ENCODE data around the gene STAU1.
"Not testable (repeated sequence)": the region's sequence is repeated elsewhere in the genome, so short reads cannot be mapped to it uniquely, and the experiment has no call there.

The STAU1 gene

DNA sequence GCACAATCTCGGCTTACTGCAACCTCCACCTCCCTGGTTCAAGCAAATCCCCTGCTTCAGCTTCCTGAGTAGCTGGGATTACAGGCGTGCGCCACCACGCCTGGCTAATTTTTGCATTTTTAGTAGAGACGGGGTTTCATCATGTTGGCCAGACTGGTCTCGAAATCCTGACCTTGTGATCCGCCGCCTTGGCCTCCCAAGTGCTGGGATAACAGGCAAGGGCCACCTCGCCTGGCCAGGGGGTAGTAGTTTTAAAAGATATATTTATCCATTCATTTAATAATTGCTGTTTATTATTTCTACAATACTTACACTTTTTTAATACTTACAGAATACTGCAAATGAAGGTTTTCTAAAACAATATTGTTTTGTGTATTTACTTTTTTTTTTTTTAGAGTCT lies 15.6 kb upstream of the STAU1 start:
- no peak for DNase-seq (ENCODE audit: low read depth, low spot score)

GRCh38 chr20:49203011-49203410 lies 14.9 kb upstream of the STAU1 start:
- no peak for DNase-seq (ENCODE audit: low read depth, low spot score)

DNA sequence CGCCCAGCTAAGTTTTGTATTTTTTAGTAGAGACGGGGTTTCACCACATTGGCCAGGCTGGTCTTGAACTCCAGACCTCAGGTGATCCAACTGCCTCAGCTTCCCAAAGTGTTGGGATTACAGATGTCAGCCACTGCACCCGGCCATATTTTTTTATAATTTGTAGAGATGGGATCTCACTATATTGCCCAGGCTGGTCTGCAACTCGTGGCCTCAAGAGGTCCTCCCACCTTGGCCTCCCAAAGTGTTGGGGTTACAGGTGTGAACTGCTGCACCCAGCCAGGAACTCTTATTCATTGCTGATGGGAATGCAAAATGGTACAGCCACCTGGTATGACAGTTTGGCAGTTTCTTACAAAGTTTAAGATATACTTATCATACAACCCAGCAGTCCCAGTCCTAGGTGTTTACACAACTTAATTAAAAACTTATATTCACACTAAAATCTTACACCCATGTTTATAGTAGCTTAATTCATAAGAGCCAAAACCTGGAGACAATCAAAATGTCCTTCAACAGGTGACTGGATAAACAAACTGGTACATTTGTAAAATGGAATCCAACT lies 11.7 kb upstream of the STAU1 start:
- DNase-seq (ENCODE audit: low read depth, low spot score), result no peak

DNA sequence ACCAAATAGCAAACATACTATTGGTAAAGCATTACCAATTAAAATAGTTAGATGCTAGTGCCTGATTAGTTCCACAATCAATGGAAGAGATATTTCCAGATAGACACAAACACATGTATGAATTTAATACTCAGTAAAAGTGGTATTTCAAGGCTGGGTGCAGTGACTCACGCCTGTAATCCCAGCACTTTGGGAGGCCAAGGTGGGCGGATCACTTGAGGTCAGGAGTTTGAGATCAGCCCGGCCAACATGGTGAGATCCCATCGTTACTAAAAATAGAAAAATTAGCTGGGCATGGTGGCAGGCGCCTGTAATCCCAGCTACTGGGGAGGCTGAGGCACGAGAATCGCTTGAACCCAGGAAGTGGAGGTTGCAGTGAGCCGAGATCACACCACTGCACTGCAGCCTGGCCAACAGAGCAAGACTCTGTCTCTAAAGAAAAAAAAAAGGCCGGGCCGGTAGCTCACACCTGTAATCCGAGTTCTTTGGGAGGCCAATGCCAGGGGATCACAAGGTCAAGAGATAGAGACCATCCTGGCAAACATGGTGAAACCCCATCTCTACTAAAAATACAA lies 4.9 kb upstream of the STAU1 start:
- DNase-seq (ENCODE audit: low read depth, low spot score), result not testable (repeated sequence)

DNA sequence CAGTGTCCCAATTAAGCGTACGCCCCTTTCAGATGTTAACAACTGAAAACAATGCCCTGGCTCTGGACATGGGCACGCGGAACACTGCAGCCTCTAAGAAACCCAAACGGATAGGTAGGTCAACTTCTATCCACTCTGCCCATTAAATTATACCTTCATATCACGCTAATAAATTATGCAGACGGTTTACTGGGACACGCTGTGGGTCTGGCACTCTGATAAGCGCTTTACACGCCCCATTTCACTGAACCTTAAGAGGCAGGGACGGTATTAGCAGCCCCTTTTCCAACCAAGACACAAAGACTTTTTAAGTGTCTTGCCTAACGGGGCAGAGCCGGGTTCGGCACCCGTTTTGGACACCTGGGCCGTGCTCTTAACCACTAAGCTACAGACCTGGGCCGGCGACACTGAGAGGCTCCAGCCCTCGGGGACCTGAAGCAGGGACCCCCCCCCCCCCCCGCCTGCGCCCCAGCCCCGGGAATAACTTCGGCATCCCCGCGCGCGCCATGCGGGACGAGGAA lies 744 bp downstream of the STAU1 start:
- DNase-seq (ENCODE audit: low read depth, low spot score), result no peak

DNA sequence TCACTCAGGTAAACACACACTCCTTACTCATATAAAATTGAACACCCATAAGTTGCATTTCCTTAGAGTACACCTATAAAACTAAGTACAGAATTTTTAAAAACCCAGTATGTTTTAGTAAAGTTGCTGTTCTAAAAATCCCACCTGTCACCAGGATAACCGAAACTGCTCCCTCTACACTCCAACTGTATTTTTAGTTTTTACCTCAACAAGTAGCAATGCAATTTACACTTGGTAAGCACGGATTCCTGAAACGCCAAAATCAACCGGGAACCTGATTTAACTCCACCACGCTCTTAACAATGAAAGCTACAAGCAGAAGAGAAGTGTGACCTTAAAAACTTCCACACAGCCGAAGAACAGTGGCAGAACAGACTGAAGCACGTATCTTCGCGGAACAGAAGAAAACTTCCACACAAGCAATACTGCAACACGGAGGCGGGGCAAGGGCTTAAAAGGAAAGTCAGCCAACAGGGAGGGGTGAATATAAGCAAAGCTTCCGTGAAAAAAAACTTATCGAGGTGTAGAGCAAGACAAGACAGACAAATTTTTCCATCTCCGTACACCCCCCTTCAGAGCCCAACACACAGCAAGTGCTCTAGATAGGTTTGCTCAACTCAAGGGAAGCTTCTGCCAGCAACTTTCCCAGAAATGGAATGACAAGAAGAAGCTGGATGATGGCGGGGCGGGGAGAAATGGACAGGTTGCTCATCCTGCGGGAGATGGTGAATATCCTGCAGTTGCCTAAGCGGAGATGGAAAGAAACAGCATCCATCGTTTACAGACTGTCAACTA lies 1.4 kb downstream of the STAU1 start:
- no peak for DNase-seq (ENCODE audit: low read depth, low spot score)

DNA sequence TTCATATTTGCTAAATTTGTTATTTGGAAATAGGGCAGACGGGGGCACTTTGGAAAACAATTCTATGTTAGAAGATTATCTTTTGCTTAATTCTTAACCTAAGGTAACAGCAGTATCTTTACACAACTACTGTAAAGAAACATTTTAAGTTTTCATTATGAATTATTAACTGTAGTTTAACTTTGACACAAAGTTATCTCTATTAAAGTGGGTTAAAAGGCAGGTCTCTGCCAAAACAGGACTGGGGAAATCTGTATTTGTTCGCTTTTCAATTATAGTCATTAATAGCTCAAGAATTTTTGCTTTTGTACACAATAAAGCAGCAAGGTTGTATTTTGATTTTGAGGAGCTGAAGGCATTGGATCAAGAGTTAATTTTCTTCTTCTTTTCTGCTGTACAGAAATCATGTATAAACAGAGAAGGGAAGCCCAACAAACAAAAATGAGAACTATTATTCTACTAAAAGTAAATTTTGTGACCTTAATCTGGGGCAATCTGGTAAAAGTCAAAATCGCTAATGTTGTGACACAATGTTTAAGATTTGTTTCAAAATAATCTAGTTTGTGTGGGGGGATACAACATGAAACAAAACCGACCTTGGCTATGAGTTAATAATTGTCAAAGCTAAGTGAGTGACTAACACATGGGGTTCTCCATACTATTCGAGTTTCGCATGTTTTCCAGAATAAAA lies 2.9 kb downstream of the STAU1 start:
- no peak for DNase-seq (ENCODE audit: low read depth, low spot score)

DNA sequence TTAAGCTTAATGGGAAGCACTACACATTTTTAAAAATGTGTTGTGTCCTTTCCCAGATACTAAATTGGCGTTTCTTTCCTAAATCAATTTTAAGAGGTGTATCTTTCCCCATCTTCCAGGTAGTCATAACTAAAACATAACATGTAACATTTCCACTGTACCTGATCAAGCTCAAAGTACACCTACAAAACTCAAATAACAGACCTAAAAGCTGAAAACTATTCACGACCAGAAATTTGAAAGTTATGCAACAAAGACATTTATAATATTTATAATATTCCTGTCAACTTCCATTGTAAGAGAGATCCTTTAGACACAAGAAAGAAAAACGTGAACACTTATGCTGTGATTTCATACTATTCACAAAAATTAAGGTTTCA lies 3.5 kb downstream of the STAU1 start:
- DNase-seq (ENCODE audit: low read depth, low spot score), result no peak

GRCh38 chr20:49184084-49184501 lies 4.0 kb downstream of the STAU1 start:
- DNase-seq (ENCODE audit: low read depth, low spot score), result not testable (repeated sequence)

DNA sequence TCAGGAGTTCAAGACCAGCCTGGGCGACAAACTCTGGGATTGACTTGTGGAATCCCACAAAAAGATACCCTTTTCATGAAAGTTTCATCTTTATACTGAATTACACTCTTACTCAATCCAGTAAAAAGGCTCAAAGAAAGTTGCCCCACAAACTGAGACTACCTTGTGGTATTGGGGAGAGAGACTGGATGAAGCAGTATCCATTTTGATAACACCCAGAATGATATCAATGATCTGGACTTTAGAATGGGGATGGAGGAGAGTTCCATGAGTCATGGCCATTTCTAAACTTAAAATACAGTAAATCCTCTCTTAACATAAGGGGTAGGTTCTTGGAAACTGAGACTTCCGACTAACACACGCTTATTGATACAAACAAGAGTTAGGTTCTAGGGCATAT lies 4.7 kb downstream of the STAU1 start:
- DNase-seq (ENCODE audit: low read depth, low spot score), result no peak

DNA sequence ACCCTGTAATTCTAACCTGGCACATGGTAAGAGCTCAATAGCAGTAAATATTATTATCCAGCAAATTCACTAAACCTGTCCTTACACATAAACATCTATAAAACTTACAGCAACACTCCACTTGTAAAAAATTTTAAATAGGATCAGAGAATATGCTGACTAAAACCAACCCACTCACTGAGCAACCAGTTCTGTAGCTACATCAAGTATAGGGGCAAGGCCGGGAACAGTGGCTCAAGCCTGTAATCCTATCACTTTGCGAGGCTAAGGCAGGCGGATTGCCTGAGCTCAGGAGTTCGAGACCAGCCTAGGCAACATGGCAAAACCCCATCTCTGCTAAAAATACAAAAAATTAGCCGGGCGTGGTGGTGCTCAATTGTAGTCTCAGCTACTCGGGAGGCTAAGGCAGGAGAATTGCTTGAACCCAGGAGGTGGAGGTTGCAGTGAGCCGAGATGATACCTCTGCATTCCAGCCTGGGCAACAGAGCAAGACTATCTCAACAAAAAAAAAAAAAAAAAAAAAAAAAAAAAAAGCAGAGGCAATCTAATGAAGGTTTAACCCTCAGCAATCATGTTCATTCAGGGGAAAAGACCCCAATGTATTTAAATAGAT lies 6.8 kb downstream of the STAU1 start:
- no peak for DNase-seq (ENCODE audit: low read depth, low spot score)

DNA sequence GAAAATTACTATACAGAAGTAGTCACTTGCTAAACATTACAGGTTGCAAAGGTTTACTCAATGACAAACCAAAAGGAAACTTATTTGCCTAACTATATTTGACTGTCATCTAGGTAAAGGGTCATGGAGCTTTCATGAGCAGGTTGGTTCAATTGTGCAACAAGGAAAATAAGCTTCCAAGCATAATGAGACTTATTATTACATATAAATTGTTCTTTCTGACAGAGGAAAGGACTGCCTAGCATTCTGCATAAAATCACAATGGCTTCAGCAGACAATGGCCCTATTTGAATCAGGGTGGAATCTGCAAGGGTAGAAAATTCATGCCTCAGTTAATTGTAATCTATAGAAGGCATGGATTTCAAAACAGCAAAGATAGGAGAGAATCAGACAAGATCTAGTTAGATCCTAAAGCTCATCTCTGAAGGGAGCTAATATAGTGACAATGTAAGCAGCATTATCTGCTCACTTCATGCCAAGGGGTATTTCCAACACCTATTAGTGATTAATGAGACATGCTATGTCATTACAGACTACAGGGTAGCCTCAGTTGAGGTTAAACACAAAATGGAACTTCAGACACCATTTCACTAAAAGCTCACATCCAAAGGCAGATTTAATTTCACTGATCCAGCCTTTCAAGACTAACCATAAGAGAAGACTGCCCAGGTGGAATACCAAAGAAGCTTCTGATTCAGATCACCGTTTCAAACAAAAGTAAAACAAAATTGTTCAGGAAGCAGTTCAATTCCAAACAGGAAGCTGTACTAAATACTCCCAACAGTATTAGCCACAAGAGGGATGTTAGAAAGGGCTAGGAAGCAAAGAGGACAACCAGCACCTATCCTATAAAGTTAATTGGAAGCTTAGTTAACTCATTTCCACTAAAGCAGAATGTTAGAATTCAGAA lies 8.5 kb downstream of the STAU1 start:
- no peak for DNase-seq (ENCODE audit: low read depth, low spot score)

GRCh38 chr20:49174183-49174582 lies 14.0 kb downstream of the STAU1 start:
- no peak for DNase-seq (ENCODE audit: low read depth, low spot score)

DNA sequence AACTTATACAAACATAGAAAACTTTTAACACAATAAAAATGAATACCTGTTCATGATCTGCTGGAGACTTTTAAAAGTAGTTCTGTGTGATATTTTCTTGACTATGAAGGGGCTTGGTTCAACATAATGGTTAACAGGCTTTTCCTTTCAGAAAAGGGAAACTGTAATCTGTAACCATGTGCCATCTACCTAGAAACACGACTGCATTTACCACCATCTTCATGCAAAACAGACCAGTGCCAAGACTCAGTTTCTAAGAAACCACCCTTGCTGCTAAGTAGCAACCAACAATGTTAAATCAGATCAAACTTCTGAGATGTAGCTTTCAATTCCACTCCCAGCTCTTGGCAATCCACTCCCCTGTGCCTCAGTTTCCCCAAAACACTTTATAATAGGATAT lies 15.7 kb downstream of the STAU1 start:
- no peak for DNase-seq (ENCODE audit: low read depth, low spot score)

GRCh38 chr20:49171909-49172308 lies 16.2 kb downstream of the STAU1 start:
- no peak for DNase-seq (ENCODE audit: low read depth, low spot score)

GRCh38 chr20:49170714-49171113 lies 17.4 kb downstream of the STAU1 start:
- no peak for DNase-seq (ENCODE audit: low read depth, low spot score)

- no peak for DNase-seq (ENCODE audit: low read depth, low spot score)
Measured at GRCh38 chr20:49169547-49169946, 18.6 kb downstream of the STAU1 start.

DNA sequence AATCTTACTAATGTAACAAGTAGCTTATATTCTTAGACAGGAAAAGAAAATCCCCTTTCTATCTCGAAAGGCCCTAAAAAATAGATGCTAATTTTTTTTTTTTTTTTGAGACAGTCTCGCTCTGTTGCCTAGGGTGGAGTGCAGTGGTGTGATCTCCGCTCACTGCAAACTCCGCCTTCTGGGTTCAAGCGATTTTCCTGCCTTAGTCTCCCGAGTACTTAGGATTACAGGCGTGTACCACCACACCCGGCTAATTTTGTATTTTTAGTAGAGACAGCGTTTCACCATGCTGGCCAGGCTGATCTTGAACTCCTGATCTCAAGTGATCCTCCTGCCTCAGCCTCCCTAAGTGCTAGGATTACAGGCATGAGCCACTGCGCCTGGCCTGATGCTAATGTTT lies 19.3 kb downstream of the STAU1 start:
- DNase-seq (ENCODE audit: low read depth, low spot score), result not testable (repeated sequence)

- no peak for DNase-seq (ENCODE audit: low read depth, low spot score)
Measured at GRCh38 chr20:49167811-49168507, 20.2 kb downstream of the STAU1 start.

Data from iPS DF 19.7 (cell line).